NCI-H526 treated with DMSO at 0.1 percent for 48 hours (cell line): Measurements from ENCODE around the gene WDR90.
A peak's percentile ranks its signal among the peaks of the same experiment; 100 is the strongest.

Experiments
- DNase-seq: peaks from one replicate; lab custom pipeline; 2025; lab: John Stamatoyannopoulos, UW

The WDR90 gene

DNA sequence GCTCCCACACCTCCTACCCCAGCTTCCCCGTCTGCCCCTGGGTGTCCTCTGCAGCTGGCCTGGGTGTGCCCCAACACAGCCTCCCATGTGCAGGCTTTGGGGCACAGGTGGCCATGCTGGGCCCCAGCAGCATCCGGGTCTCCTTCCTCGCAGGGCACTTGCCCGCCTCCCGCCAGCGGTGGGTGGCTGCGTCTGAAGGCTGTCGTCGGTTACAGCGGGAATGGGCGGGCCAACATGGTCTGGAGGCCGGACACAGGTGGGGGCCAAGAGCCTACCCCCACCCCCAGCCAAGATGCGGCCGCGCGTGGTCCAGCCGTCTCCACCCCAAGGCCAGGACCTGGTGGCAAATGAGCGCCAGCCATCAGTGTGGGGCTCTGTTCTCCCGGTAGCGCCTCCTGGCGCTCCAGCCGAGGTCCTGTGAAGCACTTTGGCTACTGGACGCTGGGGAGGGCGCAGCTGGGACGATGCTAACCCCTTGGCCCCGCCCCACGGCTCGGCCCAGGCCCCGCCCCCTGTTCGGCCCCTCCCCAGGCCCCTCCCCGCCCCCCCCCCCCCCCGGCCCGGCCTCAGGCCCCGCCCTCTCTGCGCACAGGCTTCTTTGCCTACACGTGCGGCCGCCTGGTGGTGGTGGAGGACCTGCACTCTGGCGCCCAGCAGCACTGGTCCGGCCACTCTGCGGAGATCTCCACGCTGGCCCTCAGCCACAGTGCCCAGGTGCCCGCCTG lies 11.5 kb downstream of the WDR90 start:
- DNase-seq: peak; percentile 35

DNA sequence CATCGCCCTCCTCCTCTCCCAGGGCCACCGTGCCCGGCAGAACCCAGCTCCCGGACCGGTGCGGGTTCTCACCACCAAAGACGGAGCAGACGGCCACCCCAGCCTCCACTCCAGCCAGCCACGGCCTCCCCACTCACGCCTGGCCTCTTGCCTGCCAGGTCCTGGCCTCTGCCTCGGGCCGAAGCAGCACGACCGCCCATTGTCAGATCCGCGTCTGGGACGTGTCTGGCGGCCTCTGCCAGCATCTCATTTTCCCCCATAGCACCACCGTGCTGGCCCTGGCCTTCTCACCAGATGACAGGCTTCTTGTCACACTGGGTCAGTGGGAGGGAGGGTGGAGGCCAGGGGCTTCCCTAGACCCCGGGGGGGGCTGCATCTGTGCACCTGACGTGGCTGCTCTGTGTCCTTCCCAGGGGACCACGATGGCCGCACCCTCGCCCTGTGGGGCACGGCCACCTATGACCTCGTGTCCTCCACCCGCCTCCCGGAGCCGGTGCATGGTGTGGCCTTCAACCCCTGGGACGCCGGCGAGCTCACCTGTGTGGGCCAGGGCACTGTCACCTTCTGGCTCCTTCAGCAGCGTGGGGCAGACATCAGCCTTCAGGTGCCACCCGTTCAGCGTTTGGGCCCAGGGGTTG lies 12.1 kb downstream of the WDR90 start:
- no peak for DNase-seq

DNA sequence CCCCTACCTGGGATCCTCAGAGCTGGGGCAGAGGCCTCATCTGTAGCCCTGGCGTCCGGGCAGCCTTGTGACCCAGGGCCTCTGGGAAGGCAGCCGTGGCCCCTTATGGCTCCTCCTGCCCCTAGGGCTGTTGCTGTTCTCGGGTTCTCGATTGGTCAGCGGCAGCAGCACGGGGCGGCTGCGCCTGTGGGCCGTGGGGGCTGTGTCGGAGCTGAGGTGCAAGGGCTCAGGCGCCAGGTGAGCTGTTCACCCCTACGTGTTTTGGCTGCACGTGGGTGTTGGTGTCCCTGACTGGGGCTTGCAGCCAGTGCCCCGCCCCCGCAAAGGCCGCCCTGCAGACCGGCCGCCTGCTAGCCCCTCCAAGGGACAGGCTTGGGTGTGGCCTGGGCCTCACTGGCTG lies 12.9 kb downstream of the WDR90 start:
- no peak for DNase-seq

DNA sequence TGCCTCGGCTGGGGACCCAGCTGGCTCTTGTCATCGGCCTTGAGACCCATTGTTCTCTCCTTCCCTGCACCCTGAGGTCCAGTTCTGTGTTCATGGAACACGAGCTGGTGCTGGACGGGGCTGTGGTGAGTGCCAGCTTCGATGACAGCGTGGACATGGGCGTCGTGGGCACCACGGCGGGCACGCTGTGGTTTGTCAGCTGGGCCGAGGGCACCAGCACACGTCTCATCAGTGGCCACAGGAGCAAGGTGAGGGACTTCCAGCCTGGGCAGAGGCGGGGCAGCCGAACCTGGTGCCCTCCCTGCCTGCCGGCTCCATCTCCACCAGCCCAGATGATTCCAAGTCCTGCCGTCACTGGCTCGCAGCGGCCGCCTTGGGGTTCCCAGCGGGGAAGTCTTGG lies 13.4 kb downstream of the WDR90 start:
- no peak for DNase-seq

DNA sequence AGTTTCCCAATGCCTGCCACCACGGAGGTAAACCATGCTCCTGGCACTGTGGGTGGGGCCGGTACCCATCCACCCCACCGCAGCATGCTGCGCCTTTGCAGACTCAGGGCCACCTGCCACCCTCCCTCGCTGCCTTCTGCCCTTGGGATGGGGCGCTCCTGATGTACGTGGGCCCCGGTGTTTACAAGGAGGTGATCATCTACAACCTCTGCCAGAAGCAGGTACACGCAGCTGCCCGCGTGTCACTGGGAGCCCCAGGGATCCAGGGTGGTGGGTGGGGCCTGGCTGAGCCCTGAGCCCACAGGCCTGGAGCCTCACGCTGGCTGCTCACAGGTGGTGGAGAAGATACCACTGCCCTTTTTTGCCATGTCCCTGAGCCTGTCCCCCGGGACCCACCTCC lies 17.4 kb downstream of the WDR90 start:
- DNase-seq: no peak

DNA sequence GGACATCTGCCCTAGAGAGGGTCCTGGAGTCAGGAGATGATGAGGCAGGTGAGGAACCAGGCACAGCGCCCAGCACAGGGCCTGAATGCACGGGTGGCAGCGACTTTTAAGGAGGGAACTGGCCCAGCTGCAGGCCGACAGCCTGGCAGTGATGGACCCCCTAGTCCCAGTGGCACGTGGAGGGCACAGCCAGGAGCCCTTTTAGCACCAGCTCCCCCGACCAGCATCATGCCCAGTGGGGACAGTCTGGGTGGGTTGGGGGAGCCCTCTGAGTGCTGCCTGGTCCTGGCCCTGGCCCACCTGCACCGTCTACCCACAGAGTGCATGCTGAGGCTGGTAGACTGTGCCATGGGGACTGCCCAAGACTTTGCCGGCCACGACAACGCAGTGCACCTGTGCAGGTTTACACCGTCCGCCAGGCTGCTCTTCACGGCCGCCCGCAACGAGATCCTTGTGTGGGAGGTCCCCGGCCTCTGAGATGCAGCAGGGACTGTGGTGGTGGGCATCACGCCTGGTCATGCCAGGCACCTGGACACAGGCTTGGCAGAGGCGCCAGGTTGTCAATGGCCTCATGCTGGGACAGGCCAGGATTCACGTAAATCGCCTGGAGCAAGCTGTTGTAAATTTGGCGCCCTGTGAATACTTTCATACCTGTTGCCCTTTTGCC lies 18.1 kb downstream of the WDR90 start:
- DNase-seq: no peak

DNA sequence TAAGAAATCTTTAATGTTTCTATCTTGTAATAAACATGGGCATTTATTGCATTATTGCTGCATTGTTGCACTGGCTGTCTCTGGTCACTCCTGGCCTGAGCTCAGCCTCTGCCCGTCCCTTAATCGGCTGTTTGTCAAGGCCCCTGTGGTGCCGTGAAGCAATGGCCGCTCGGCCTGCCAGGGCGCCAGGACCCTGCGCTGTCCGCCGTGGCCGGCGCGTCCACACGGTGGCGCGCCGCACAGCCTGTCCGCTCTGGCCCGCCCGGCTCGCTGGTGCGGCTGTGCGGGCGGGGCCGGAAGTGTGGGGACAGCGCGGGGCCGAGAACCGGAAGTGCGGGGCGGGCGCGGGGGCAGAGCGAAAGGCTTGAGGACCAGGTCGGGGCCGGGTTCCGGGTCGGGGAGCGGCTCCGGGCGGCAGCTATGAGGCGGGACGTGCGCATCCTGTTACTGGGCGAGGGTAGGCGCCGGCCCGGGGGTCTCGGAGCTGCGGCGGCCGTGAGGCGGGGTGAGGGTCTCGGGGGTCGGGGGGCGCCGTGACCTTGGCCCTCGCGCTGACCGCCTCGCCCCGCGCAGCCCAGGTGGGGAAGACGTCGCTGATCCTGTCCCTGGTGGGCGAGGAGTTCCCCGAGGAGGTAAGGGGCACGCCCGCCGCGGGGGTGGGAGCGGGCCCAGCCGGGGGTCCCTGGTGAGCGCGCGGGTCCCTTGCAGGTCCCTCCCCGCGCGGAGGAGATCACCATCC lies 18.8 kb downstream of the WDR90 start, which contains the start of gene RHOT2:
TSS of gene RHOT2 (plus strand) at position 353 of the 739 bp plus-strand sequence. CDS start at position 421, 68 bp downstream.
- DNase-seq: peak; percentile 67

DNA sequence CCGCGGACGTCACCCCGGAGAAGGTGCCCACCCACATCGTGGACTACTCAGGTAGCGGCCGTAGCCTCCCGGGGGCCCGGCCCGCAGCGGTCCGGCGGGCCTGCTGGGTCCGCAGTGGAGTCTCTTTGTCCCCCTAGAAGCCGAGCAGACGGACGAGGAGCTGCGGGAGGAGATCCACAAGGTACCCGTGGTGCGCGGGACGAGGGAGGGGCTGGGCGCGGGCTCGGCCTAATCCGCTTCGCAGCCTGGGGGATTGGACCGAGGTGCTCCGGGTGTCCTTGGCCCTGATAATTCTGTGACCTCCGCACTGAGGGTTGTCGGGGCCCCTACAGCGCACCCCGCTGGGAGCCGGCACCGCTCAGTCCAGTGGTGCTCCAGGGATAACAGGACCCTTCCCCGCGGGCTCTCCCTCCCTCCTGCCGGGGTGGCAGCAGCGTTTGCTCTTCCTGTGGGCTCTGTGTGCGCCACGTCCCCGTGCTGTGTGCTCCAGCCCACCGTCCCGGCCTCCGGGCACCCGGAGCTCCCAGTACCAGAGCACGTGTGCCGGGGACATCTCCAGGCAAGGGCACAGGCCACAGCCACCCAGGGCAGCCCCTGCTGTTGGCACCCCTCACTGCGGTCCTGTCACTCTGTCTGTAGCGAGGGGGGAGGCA lies 19.5 kb downstream of the WDR90 start:
- no peak for DNase-seq

DNA sequence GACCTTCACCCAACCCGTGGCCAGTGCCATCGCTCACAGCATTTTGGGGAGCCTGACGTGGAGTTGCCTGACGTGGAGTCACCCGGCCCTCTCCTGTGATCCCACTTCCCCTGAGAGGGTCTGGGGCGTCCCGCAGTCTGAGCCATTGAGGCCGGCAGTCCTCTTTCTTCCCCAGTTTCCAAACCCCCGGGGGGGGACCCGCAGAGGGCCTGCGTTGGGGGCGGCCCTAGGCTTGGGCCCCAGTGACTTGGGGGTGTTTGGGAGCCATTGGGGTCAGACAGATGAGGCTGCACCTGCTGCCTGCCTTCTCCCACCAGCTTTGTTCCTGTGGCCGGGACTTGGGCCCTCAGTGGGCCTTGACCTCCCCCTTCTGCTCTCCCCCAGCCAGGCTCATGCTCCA lies 20.5 kb downstream of the WDR90 start:
- no peak for DNase-seq

DNA sequence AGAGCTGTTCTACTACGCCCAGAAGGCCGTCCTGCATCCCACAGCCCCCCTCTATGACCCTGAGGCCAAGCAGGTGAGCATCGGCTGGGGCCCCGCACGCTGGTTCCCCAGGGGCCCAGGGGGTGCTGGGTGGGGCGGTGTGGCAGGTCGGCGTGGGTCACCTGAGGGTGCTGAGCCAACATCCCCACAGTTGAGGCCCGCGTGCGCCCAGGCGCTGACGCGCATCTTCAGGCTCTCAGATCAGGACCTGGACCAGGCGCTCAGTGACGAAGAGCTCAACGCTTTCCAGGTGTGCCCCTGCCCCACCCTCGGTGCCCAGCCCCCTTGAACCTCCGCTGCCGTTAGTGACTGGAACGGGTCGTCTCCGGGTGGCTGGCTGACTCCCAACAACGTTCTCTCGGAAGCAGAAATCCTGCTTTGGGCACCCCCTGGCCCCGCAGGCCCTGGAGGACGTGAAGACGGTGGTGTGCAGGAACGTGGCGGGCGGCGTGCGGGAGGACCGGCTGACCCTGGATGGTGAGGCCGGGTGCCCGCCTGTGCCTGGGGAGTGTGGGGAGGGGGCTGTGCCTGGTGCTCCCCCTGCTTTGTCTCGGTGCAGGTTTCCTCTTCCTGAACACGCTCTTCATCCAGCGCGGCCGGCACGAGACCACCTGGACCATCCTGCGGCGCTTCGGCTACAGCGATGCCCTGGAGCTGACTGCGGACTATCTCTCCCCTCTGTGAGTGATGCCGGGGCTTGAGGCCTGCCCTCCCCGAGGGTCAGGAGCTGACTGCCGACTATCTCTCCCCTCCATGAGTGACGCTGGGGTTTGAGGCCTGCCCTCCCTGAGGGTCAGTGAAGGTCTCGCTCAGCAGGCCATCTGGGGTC lies 21.6 kb downstream of the WDR90 start:
- DNase-seq: no peak

DNA sequence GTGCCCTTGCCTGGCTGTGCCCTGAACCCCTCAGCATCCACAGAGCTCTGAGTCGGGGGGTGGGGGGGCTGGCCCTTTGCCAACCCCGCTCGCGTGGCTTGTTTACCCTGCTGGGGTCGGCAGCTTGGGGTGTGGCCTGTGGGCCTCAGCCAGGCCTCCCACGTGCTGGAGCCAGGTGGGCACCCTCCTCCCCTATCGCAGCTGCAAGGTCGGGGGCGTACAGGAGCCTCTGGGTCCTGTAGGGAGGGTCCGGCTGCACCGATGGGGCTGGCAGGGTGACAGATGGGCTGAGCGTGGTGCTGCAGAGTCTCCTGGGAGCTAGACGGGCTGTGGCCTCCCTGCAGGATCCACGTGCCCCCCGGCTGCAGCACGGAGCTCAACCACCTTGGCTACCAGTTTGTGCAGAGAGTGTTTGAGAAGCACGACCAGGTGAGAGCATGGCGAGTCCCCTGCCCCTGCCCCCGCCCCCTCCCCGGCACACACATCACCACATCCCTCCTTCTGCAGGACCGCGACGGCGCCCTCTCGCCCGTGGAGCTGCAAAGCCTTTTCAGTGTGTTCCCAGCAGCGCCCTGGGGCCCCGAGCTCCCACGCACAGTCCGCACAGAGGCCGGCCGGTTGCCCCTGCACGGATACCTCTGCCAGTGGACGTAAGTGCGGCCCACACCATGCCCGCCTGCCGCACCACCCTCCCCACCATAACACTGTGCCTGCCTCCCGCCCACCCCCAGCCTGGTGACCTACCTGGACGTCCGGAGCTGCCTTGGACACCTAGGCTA lies 22.4 kb downstream of the WDR90 start:
- no peak for DNase-seq

DNA sequence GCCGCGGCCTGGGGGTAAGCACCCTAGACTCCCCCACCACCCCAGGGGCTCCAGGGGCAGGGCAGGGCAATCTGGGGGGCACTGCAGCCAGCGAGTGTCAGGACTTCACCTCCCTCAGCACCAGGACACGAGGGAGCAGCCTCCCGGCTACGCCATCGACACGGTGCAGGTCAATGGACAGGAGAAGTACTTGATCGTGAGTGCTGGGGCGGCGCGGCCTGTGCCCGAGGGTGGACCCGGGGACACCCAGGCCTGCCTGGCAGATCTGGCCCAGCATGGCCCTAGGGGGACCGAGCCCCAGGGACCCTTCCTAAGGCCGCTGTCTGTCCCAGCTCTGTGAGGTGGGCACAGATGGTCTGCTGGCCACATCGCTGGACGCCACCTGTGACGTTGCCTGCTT lies 23.2 kb downstream of the WDR90 start:
- no peak for DNase-seq

DNA sequence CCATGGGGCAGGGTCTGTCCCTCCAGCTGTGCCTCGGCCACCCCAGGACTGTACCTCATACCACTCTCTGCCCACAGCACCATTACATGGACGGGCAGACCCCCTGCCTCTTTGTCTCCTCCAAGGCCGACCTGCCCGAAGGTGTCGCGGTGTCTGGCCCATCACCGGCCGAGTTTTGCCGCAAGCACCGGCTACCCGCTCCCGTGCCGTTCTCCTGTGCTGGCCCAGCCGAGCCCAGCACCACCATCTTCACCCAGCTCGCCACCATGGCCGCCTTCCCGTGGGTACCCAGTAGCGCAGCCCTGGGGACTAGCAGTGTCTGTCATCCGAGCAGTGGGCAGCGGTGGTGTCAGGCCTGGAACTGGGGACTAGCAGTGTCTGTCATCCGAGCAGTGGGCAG lies 23.7 kb downstream of the WDR90 start:
- DNase-seq: no peak

DNA sequence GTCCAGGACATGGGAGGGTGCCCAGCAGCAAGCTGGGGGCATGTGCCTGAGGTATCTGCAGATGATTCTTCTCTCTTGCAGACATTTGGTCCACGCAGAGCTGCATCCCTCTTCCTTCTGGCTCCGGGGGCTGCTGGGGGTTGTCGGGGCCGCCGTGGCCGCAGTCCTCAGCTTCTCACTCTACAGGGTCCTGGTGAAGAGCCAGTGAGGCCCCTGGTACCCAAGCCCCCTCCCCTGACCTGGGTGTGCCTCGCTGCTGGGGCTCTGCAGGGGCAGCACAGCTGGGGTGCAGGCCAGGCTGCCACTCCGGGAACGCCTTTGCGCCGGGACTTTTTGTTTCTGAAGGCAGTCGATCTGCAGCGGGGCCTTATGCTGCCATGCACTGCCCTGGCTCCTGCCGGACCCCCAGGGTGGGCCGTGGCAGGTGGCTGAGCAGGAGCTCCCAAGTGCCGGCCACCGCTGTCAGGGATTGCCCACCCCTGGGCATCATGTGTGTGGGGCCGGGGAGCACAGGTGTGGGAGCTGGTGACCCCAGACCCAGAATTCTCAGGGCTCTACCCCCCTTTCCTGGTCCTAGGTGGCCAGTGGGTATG lies 24.3 kb downstream of the WDR90 start:
- DNase-seq: no peak

DNA sequence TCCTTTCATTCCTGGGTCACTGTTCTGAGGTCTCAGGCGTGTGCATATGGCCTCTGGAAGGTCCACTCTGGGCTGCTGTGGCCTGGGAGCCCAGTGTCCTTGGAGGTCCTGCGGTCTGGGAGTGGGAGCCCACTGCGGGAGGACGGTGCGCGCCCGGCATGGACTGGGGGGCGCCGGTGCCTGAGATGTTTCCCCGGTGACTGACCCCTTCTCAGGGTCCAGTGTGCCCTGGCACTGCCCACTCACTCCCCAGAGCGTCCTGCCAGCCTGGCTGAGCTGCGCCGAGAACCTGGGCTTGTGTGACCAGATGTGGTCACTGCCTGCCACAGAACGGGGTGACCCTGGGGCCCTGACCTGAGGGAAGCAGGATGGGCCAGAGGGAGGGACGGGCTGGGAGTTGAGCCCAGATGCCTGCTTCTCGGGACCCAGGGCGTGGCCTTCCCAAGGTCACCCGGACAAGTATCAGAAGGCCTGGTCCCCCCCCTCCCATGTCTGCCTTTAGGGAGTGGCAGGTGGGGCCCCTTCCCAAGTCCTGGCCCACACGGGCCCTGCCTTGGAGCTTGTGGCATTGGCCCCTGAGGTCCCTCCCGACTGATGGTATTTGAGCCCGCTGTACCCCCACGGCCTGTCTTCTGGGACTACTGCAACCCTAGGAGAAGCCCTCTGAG lies 25.2 kb downstream of the WDR90 start:
- no peak for DNase-seq

DNA sequence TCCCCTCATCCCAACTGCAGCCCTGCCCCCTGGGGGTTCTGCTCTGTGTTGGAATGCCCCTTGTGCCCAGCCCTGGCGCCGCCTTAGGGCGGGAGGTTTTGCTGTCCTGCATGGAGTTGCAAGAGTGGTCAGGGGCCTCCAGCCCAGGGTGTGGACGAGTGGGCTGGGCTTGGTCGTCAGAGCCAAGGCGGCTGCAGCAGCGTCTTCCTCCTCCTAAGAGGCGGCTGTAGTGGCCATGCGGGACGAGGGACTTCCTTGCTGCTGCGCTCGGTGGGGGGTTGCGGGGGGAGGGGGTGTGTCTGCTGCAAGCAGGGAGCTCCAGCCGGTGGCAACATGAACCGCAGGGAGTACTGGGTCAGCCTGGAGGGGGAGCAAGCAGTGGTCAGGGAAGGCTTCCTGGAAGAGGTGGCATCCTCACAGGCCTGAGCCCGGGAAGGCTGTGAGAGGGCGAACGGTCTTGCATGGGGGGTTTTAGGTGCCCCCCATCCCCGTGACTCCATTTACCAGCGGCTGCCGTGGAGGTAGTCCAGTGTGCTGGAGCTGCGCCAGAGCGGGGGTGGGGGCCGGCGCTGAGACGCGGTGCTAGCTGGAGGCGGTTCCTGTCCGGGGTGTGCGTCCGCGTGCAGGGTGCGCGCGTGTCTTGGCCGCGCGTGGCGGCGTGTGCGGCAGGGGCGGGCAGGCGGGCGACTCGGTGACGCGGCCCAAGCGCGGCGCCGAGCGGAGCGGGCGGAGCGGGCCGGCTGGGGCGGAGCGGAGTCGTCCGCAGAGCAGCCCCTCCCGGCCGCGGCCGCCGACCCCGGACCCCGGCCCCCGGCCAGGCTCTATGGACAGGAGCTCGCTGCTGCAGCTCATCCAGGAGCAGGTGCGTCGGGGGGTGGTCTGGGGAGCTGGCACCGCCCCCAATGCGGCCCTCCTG lies 26.1 kb downstream of the WDR90 start, which contains the start of gene RHBDL1:
TSS of gene RHBDL1 (plus strand) at position 704 of the 916 bp plus-strand sequence. CDS start at position 824, 120 bp downstream.
- no peak for DNase-seq

DNA sequence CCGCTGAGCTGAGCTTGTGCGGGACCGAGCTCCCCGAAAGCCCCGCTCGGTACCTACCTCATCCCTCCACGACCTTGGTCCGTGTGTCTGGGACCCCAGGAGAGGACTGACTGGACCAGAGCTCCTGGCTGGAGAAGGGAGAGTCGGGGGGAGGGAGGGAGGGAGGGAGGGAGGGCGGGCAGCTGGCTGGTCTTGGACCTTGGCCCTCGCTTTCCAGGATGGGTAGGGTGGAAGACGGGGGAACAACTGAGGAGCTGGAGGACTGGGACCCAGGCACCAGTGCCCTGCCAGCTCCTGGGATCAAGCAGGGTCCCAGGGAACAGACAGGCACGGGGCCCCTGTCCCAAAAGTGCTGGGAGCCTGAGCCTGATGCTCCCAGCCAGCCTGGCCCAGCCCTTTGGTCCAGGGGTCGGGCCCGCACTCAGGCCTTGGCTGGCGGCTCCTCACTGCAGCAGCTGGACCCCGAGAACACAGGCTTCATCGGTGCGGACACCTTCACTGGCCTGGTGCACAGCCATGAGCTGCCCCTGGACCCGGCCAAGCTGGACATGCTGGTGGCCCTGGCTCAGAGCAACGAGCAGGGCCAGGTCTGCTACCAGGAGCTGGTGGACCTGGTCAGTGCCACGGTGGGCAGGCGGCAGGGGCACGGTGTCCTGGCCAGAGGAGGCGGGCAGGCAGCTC lies 26.9 kb downstream of the WDR90 start:
- no peak for DNase-seq

DNA sequence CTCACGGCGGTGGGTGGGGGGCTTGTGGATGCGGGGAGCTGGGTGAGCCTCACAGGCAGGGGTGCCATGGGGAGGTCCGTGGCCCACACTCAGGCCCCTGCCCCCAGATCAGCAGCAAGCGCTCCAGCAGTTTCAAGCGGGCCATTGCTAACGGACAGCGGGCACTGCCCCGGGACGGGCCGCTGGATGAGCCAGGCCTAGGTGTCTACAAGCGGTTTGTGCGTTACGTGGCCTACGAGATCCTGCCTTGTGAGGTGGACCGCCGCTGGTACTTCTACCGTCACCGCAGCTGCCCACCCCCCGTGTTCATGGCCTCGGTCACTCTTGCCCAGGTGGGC lies 27.4 kb downstream of the WDR90 start:
- no peak for DNase-seq
